DMS 273 (cell line): ENCODE measurements around the gene WWOX.

Source experiments
- DNase-seq: peaks from one replicate; lab custom pipeline; 2025; ENCODE audit not compliant: unreplicated experiment; lab: John Stamatoyannopoulos, UW

WWOX gene

DNA sequence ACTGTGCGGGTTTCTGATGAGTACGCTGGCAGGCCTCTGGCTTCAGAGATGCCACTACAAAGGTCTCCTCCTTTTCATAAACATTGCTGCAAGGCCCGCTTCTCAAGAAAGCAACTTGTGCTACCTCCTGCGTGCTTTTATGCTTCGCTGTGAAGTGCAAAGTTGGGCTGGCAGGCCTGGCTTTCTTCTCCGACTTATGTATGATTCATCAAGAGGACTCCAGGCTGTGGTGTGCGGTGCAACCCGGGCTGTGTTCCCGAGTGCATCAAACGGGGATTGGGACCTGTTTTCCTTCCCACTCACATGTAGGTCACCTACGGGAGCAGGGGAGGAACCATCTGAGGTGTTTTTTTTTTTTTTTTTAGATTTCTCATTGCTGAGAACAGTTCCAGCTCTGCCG, 534.1 kb downstream of the WWOX start:
- DNase-seq: no peak

GRCh38 chr16:78635807-78636206, 536.4 kb downstream of the WWOX start:
- DNase-seq: no peak

- no peak for DNase-seq
Observed at GRCh38 chr16:78638371-78638770, 538.9 kb downstream of the WWOX start.

DNA sequence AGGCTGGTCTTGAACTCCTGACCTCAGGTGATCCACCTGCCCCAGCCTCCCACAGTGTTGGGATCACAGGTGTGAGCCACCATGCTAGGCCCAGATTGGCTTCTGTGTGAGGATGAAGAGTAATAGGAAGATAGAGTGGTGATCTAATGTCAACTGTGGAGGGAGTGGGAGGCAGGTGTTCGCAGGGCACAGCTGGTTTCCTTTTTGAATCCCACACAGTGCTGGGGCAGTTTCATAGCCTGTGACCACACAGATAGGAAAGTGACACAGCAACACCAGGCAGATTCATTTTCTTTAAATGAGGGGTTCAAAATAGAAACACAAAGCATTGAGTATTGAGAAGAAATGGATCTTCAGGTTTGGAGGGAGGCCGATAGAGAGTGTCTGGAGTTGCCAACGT, 540.3 kb downstream of the WWOX start:
- DNase-seq: no peak

GRCh38 chr16:78640886-78641285, 541.4 kb downstream of the WWOX start:
- DNase-seq: no peak

DNA sequence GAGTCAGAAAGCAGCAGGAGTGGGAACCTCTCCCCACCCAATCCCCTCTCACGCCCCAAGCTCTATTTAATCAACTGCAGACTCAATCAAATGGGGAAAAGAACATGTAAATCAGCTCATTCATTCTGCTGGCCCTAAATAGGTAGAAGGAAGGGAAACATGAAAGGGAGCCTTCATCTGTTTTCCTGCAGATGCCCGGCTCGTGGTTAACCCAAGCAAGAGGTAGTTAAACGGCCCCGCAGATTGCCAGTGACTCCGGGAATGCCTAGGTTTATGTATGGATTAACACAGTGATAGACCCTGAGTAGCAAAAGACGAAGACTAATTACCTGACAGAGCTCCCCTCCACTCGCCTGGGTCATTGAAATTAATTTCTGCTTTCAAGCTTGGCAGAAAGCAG, 542.0 kb downstream of the WWOX start:
- no peak for DNase-seq

DNA sequence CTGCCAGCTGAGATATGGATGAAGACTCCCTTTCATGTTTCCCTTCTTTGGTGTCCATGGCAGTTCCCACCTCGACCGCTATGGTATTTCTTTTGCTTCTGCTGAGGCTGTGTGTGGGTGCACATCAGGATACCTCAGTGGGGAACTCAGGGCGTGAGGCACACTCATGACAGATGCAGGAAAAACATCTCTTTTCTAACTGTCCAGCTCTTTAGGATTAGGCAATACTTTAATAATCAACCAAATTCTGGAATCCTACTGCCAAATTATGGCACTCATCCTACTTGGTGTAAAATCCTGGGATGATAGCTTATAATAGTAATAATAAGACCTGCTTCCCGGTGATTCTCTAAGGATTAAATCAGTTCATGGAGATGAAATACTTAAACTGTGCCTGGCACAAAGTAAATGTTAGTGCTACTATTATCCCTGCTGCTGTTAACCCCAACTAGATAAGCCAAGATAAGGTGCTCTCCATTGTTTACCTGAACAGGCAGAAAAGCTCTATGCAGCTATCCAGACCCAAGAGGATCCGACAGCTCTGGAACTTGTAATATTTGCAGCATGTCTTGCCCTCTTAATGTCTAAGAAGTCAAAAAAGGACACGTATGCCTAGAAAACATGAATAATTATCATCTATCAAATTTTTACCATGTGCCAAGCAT, 543.3 kb downstream of the WWOX start:
- no peak for DNase-seq

DNA sequence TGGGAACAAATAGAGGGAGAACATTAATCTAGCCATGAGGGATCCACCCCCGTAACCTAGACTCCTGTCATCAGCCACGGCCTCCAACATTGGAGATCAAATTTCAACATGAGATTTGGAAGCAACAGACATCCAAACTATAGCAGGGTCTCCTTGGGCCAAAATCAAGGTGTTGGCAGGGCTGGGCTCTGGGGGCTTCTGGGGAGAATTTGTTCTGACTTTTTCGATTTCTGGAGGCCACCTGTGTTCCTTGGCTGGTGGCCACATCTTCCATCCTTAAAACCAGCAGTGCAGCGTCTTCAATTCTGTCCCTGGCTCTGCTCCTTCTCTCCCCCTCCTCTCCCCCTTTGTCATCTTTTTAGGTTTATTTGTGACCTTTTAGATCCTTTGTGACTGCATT, 546.2 kb downstream of the WWOX start:
- DNase-seq: peak; percentile 3

- DNase-seq: no peak
Observed at GRCh38 chr16:78647019-78647418, 547.6 kb downstream of the WWOX start.

- no peak for DNase-seq
Observed at GRCh38 chr16:78647491-78647890, 548.0 kb downstream of the WWOX start.

DNA sequence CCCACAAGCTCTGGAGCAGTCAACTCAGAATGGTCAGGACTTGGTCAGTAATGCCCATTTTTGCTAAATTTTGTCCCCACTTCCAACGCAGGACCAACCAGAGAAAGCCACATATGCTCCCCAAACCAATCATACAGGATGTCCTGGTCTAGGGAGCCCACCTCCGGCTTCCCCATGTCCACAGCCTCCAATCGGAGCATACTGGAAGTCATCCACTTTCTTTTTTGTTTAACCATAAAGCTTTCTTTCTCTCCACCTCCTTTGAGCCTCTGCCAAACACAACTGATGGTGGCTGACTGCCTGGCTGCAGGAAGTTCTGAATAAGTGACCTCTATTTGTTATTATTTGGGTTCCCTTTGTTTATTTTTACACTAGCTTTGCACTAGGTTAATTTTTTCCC, 549.1 kb downstream of the WWOX start:
- peak; percentile 3 for DNase-seq

GRCh38 chr16:78650339-78651074, 551.1 kb downstream of the WWOX start:
- DNase-seq: no peak

GRCh38 chr16:78654929-78655328, 555.5 kb downstream of the WWOX start:
- no peak for DNase-seq

DNA sequence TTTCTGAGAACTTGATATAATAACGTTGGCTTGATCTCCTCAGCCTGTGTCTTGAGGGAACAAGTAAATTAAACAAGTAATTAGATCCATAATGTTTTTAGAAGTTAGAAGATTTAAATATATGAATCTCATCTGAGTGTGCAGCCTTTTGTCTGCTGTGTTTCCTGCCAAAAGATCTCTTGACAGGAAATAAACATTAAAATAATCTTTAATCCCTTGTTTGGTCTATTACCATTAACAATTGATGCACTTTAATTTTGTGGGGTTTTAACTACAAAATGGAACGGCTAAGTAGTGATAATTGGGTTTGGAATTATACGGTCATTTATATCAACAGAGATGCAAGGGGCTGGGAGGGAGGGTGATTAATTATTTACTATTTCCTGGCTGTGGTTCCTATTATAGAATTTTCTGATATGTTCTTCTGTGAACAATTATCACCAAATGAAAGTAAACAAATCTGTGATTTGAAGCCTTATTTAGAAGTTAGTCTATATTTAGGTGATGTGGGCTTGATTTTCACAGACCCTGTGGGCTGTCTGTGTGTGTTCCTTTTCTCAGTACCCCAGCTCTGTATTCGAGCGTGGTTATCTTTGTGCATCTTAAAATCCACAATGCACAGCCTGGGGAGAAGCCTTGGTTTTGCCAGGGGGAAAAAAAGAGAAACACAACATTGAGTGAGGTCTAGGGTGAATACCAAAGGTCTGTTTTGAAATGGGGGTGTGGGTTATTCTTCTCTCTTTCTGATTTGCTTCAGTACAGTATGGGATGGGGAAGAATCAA, 556.1 kb downstream of the WWOX start:
- no peak for DNase-seq

DNA sequence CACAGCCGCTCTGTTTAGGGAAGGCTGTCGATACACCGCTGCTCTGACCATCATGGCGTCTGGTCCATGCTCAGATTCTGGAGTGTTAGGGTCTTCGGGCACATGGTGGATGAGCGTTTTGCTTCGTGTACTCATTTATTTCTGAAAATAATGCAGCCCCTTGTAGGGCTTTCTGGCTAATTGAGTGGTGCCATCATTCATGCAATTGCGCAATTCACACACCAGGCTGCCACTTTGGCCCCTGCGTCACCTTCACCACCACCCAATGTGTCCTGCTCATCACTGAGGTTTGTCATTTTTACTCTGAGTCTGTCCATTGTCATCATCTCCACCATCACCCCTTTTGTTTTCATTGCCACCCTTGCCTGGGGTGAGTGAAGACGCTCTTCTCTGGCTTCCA, 557.4 kb downstream of the WWOX start:
- no peak for DNase-seq

DNA sequence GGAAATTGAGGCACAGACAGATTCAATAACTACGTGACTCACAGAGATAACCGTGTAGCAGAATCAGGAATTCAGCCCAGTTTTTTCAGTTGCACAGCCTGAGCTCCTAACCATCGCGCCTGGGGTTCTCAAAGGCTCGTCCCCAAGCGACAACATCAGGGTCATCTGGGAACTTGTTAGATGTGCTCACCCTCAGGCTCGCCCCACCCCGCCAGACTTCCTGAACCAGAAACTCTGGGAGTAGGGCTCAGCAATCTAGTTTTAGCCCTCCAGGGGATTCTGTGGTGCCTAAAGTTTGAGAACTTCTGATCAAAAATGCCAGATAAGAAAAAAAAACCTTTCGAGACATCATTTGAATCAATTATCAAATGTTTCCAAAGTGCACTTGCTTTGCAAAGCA, 559.8 kb downstream of the WWOX start:
- DNase-seq: no peak

DNA sequence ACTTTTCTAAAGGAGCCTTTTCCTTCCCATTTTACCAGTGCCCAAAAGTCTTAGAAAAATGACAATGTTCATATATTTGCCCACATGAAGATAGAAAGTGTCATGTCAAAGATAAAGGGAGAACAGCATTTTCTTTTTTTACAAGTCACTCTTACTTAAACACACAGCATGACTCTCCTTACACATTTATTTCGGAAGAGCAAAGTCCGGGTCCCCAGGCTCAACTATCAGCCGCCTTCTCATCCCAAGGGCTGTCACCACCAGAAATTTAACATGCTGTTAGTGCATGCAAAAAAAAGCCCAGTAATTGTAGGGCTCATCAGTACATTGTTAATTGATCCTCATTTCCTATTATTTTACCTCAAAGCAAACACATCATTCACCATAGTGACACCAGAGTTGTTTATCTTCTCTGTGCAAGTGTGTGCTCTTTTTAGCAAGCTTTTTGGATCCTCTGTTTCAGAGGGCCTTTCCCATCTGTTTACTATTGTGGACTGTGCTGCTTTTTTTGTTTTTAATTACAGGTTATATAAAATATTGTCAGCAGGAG, 560.3 kb downstream of the WWOX start:
- DNase-seq: no peak

DNA sequence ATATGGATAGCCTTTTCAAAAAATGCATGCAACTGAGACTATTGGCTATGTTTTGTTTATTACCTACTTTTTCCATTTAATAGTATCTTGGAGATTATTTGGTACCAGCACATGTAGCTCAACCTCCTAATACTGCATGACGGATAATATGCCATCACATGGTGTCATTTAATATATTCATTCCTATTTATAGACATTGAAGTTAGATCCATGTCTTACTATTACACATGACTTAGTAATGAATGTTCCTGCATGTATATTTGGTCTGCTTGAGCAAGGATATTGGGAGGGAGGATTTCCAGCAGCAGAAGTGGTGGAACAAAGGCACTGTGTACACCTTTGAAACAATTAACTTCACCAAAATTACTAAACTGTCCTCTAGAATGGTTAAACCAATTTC, 561.3 kb downstream of the WWOX start:
- no peak for DNase-seq

- DNase-seq: no peak
Observed at GRCh38 chr16:78663690-78664089, 564.2 kb downstream of the WWOX start.

- DNase-seq: no peak
Observed at GRCh38 chr16:78664811-78665772, 565.6 kb downstream of the WWOX start.

DNA sequence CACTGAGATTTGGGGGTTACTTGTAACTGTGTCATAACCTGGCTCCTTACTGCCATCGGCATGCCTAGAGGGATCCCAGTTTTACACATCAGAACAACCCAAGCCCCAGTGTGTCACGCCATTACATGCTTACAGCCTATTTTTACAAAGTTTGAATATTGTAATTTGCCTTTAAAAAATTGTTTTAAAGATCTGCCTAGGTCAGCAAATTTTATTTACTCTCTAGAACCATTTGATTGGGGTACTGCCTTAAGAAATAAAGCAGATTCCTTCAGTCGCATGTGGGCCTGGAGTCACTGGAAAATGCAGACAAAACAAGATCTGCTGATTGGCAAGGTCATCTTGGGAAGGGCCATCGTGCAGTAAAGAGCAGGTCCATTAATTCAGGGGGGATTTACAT, 566.9 kb downstream of the WWOX start:
- DNase-seq: no peak
